Brain microvascular endothelial cell (primary cell): Measurements from ENCODE around the gene SLC44A3.

Experiments
- DNase-seq: peaks from one replicate; pipeline ENCODE4 v3.0.0-alpha.2; 2020
- H3K27ac ChIP-seq: fragments of 250-450 bp; sonication (Bioruptor Pico); 2 replicates; pipeline ENCODE4 v1.5.1; 2020; ENCODE audit warnings: mild to moderate bottlenecking, moderate library complexity
- H3K27me3 ChIP-seq: fragments of 250-450 bp; sonication (Bioruptor Pico); replicated peaks from 2 replicates; pipeline ENCODE4 v1.5.1; 2020; ENCODE audit warnings: mild to moderate bottlenecking
- H3K36me3 ChIP-seq: fragments of 250-450 bp; sonication (Bioruptor Pico); replicated peaks from 2 replicates; pipeline ENCODE4 v1.5.1; 2020; ENCODE audit warnings: mild to moderate bottlenecking
- H3K4me3 ChIP-seq: 2 replicates; pipeline ENCODE4 v1.5.1; 2011; ENCODE audit warnings: low read depth, mild to moderate bottlenecking, control low read depth, low read length, moderate library complexity
- in situ Hi-C: cut with HindIII; loops from 2 replicates; pipeline ENCODE4 v1.10.0; 2017; ENCODE audit warnings: low sequenced_read_pairs, low pct_ligation_motif_present
- TF ChIP-seq, protein P1 (sequence below): IDR thresholded peaks from 2 replicates; pipeline ENCODE4 v1.5.1; 2011; ENCODE audit warnings: low read depth, mild to moderate bottlenecking, moderate library complexity, low read length, control low read depth, inconsistent platforms; ENCODE audit errors: missing control alignments

SLC44A3 gene

DNA sequence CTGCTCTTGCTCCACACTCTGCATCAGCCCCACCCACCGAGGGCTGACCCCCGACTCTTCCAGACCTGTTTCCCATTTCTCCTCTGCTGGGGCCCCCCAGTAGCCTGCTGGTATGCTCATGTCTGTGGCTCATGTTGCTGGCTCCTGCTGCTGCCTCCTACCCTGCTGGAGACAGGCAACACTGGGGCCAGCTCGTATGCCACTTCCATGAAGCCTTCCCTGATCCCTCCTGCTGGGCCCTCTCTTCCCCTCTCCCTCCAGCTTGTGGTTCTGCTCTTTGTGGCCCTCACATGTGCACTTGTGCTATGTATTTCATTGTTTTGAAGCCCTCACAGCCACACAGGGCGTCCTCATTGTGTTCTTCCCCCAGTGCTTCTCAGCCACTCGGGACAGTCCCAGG, 66.2 kb downstream of the SLC44A3 start:
- Histone ChIP-seq H3K27ac (no peak overlapping the region), H3K36me3 (no peaks in the 10 kb centered on the region), H3K4me3 (no peak overlapping the region), H3K27me3 (no peaks in the 10 kb centered on the region)
- no peak for DNase-seq
- in situ Hi-C loops: no loop called here
- TF ChIP-seq, protein P1, sequence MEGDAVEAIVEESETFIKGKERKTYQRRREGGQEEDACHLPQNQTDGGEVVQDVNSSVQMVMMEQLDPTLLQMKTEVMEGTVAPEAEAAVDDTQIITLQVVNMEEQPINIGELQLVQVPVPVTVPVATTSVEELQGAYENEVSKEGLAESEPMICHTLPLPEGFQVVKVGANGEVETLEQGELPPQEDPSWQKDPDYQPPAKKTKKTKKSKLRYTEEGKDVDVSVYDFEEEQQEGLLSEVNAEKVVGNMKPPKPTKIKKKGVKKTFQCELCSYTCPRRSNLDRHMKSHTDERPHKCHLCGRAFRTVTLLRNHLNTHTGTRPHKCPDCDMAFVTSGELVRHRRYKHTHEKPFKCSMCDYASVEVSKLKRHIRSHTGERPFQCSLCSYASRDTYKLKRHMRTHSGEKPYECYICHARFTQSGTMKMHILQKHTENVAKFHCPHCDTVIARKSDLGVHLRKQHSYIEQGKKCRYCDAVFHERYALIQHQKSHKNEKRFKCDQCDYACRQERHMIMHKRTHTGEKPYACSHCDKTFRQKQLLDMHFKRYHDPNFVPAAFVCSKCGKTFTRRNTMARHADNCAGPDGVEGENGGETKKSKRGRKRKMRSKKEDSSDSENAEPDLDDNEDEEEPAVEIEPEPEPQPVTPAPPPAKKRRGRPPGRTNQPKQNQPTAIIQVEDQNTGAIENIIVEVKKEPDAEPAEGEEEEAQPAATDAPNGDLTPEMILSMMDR: no peak

GRCh38 chr1:94887106-94887505, 66.9 kb downstream of the SLC44A3 start:
- no peak overlapping the region for H3K4me3 ChIP-seq
- H3K27ac ChIP-seq: no peak overlapping the region
- in situ Hi-C loops: no loop called here
- H3K36me3 ChIP-seq: no peaks in the 10 kb centered on the region
- no peaks in the 10 kb centered on the region for H3K27me3 ChIP-seq
- no peak for DNase-seq
- TF ChIP-seq, protein P1: no peak

DNA sequence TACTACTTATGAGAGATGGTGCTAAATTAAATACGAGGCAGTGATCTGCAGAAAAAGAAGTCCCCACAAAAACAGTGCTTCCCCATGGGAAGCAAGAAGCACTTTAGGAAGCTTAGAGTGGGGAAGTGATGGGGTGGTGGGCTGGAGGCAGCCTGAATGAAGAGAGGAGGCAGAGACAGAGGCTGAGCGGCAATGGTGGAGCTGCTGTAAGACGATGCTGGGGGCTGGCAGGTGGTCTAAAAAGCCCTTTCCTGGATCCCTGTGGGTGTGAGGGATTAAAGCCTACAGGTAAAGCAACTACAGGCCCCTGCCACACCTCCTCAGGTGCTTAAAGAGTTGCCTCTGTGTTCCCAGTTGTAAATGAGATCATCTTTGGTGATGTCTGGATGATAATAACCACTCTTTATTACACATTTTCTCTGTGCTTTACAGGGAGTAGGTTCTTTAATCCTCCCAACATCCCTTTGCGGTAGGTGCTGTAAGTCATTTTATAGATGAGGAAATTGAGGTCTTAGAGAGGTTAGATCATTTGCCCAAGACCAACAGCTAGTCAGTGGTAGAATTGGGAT, 67.5 kb downstream of the SLC44A3 start:
- no peaks in the 10 kb centered on the region for H3K27me3 ChIP-seq
- no peak overlapping the region for H3K4me3 ChIP-seq
- TF ChIP-seq, protein P1: no peak
- H3K36me3 ChIP-seq: no peaks in the 10 kb centered on the region
- in situ Hi-C loops: no loop called here
- no peak for DNase-seq
- H3K27ac ChIP-seq: no peak overlapping the region

DNA sequence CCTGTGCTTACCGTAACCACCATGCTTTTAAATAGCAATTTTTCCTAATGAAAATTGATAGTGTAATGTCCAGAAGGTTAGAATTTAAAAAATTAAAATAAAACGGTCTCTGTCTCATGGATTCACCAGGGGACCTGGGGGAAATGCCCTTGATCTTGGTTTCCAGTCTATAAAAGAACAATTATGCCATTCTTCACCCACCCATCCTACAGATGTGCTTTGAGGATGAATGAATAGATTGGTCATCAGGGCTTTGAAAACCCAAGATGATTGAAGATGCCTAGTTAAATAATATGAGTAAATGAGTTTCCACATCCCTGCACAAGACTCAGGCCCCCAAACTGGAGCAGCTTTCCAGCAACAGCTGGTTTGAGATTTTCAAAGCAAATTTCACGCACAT, 68.0 kb downstream of the SLC44A3 start:
- Histone ChIP-seq H3K27me3 (no peaks in the 10 kb centered on the region), H3K36me3 (no peaks in the 10 kb centered on the region), H3K27ac (no peak overlapping the region), H3K4me3 (no peak overlapping the region)
- DNase-seq: no peak
- TF ChIP-seq, protein P1: no peak
- in situ Hi-C loops: no loop called here

DNA sequence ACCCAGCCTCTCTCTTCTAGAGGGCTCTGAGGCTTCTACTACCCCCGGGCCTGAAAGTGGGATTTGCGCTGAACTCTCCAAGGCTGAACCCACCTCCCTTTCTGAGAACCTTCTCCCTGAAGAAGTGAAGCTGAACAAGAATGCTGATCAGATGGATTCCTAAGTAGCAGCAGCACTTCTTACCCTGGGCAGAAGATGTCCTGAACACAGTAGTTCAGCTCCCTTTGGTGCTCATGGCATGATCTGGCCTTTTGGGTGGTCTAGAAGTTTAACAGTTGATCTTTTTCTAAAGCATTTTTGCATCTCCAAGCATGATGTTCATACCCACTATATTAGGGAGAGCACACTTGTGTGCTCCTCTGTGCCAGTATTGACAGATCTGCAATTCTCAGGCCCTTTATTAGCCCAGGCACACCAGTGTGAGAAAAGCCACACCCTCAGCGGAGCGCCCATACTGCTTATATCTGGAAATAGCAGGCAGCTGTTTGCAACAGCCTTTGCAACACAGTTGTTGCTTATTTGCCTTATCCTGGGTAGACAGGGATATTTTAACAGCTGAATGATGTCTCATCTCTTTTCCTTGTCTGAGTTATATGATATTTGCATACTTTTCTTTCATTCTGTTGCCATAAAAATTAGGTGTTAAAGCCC, 72.6 kb downstream of the SLC44A3 start:
- H3K27ac ChIP-seq: no peak overlapping the region
- TF ChIP-seq, protein P1: no peak
- in situ Hi-C loops: no loop called here

DNA sequence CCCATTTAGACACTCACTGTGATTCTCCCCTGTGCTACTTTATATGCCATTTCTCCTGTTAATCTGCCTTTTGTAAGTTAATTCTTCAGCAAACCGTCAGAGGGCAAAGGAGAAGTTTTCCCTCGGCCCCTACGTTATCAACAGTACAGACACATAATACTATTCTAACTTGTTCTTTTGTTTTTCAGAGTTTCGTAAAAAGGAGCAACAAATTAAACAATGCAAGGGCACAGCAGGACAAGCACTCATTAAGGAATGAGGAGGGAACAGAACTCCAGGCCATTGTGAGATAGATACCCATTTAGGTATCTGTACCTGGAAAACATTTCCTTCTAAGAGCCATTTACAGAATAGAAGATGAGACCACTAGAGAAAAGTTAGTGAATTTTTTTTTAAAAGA, 74.5 kb downstream of the SLC44A3 start:
- Histone ChIP-seq H3K27ac (no peak overlapping the region), H3K27me3 (no peaks in the 10 kb centered on the region), H3K4me3 (no peak overlapping the region), H3K36me3 (peaks cover 50% of the 10 kb centered on the region)
- TF ChIP-seq, protein P1: no peak
- DNase-seq: no peak
- in situ Hi-C loops: no loop called here

More for the DNA sequence above, 72.6 kb downstream of the SLC44A3 start:
- H3K27me3 ChIP-seq: no peaks in the 10 kb centered on the region
- peaks cover 33% of the 10 kb centered on the region for H3K36me3 ChIP-seq
- H3K4me3 ChIP-seq: no peak overlapping the region
- no peak for DNase-seq
